Spleen (tissue), 11 donors: ENCODE measurements around the gene CAMKV. TPM values are rescaled to one million over a fixed set of nuclear protein-coding genes. Genes with fewer than 3 reads are reported as not detected.

Source experiments
- DNase-seq: peaks from one replicate; pipeline ENCODE4 v3.0.0-alpha.2; 2020
- H3K27ac ChIP-seq, 8 donors: fragments of 200-600 bp; sonication (generic) in 7 of 8; 1 replicate in 4 of 8; 2 replicates in 4 of 8; pipeline versions ENCODE4 v1.5.0 to v1.8.0; 2016 to 2021; ENCODE audit warnings: inconsistent platforms in 4 of 8, mild to moderate bottlenecking in 4 of 8, moderate library complexity in 1 of 8
- H3K27me3 ChIP-seq, 7 donors: fragments of 200-600 bp; sonication (generic) in 6 of 7; replicated peaks in 1 of 7; 1 replicate in 4 of 7; 2 replicates in 3 of 7; pipeline versions ENCODE4 v1.5.0 to v1.8.0; 2016 to 2021; ENCODE audit warnings: inconsistent platforms in 3 of 7, mild to moderate bottlenecking in 1 of 7
- H3K36me3 ChIP-seq, 6 donors: fragments of 200-600 bp; sonication (generic) in 5 of 6; 1 replicate in 4 of 6; 2 replicates in 2 of 6; pipeline versions ENCODE4 v1.5.0 to v1.8.0; 2016 to 2021; ENCODE audit warnings: inconsistent platforms in 2 of 6
- H3K4me1 ChIP-seq, 6 donors: fragments of 200-600 bp; sonication (generic) in 5 of 6; 1 replicate in 3 of 6; 2 replicates in 3 of 6; pipeline versions ENCODE4 v1.5.0 to v1.8.0; 2016 to 2021; ENCODE audit warnings: inconsistent platforms in 3 of 6
- H3K4me3 ChIP-seq, 8 donors: fragments of 200-600 bp; sonication (generic) in 7 of 8; 1 replicate in 4 of 8; 2 replicates in 4 of 8; pipeline versions ENCODE4 v1.5.0 to v1.8.0; 2016 to 2021; ENCODE audit warnings: inconsistent platforms in 4 of 8, mild to moderate bottlenecking in 4 of 8, moderate library complexity in 2 of 8
- H3K9me3 ChIP-seq, 8 donors: fragments of 200-600 bp; sonication (generic) in 7 of 8; 1 replicate in 4 of 8; 2 replicates in 4 of 8; pipeline versions ENCODE4 v1.5.0 to v1.8.0; 2016 to 2021; ENCODE audit warnings: inconsistent platforms in 4 of 8
- POLR2A ChIP-seq, 3 donors: fragments of 450-650 bp; IDR thresholded peaks; one replicate each; pipeline ENCODE4 v1.5.1; 2017; ENCODE audit warnings: antibody characterized with exemption in 3 of 3, mild to moderate bottlenecking in 1 of 3
- POLR2AphosphoS5 ChIP-seq, 3 donors: sonication (generic); formaldehyde crosslinking; IDR thresholded peaks; one replicate each; pipeline ENCODE4 v1.5.1; 2017; ENCODE audit warnings: antibody characterized with exemption in 3 of 3
- WGBS, 5 donors: extraction: QIAGEN DNeasy Blood & Tissue Kit in 3 of 5; methylation state at CpG; one replicate each; pipeline versions ENCODE4 v1.1.5 to v1.1.7; 2013 to 2018; 5-methylcytosine and 5-hydroxymethylcytosine counted together
- intact Hi-C: fragments of 100-400 bp; cut with DNase I; formaldehyde crosslinking; loops from one replicate; pipeline ENCODE4 v1.15.0; 2023; ENCODE audit warnings: low total_unique reads
- polyA plus RNA-seq, 3 donors: library from polyadenylated mRNA; stranded (reverse); fragments of 200-250 nt; gene quantifications; one replicate each; pipeline ENCODE4 v1.2.1, GENCODE V29; 2013
- total RNA-seq, 7 donors: library from RNA; depleted of rRNA in 3 of 7; stranded (reverse); fragments of >200 nt in 3 of 7; fragmentation: NEBNext Ultra II Directional in 4 of 7; extraction: Animal tissue kit (Norgen Biotek cat#: 25700) in 4 of 7; gene quantifications; one replicate each; pipeline versions ENCODE4 v1.1.0 to v1.2.1, GENCODE V29; 2016 to 2021
- TF ChIP-seq, protein P1 (sequence below), 11 experiments: fragments of 200-600 bp in 7 of 11; fragments of 450-650 bp in 4 of 11; sonication (generic) in 4 of 11; IDR thresholded peaks in 8 of 11; conservative IDR thresholded peaks in 3 of 11; 1 replicate in 7 of 11; 2 replicates in 4 of 11; pipeline versions ENCODE4 v1.4.0 to v1.8.0; 2016 to 2021; ENCODE audit warnings: antibody characterized with exemption in 11 of 11, inconsistent platforms in 4 of 11, mild to moderate bottlenecking in 1 of 11
- donor health status: healthy with polysubstance abuse.
- donor health status: DM: no; HTN: no; CAD: no; lungs with moderate emphysema.
- donor health status: DM: no; HTN: no; CAD: no.
- donor health status: Bipolar disorder and iron deficiency.
- donor health status: healthy.
- donor health status: DM: no; HTN: no; CAD: no.
- donor health status: DM: yes; HTN: yes; CAD: no.

Gene CAMKV
- total and polyA plus RNA-seq, 10 donors: not detected

DNA sequence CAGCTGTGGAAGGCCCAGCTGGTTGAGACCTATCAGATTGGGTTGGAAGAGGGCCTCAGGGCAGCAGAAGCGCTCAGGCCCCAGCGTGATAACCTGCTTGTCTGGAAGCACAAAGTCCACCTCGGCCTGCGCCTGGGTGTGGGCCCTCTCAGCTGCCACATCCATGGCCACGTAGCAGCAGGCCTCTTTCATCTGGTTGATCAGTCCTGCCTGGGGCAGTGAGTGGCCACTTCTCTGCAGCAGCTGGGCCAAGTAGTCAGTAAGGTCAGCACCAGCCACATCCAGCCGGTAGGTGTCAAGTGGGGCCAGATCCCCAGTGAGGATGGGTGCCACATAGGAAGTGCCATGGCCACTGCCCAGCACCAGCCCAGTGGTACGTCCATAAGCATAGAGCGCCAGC lies 3.9 kb upstream of the CAMKV start:
- no peak overlapping the region for H3K27ac ChIP-seq
- 89 to 92% (median 90%) methylated on average over 7 to 8 of the region's 8 CpGs; no CpG with 5 or more reads in 1 of the 5 donors for WGBS, 5 donors
- DNase-seq: no peak

DNA sequence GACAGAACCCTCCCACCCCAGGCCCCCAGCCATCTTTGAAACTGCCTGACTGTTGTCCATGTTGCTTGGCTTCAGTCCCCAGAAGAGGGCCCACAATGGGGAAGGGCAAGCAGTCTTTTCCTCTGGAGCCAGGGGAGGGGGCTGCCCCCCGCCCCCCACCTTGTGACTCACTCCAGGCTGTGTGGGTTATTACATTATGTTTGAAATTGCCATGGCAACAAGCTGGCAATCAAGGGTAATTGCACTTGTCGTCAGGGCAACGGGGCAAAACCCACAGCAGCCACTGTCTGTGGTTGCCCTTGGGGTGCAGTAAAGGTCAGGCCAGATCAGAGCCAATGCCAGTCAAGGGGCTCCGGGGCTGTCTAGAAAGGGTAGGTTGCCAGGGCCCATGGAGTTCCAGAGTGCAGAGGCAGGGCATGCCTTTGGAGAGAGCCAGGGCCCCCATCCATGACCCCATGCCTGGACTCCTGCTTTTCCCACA lies 3.1 kb upstream of the CAMKV start:
- no peak for DNase-seq
- 48 to 66% (median 59%) methylated on average over 2 to 4 of the region's 4 CpGs for WGBS, 5 donors
- peaks cover 13 to 40% (median 25%) of the 10 kb centered on the region in 7 donors for H3K27me3 ChIP-seq
- H3K27ac ChIP-seq: no peak overlapping the region
- H3K36me3 ChIP-seq: no peaks in the 10 kb centered on the region
- TF ChIP-seq POLR2AphosphoS5 (IDR thresholded peaks at IDR 0.05) (no peak), POLR2A (IDR thresholded peaks at IDR 0.05) (no peak)
- TF ChIP-seq, protein P1, sequence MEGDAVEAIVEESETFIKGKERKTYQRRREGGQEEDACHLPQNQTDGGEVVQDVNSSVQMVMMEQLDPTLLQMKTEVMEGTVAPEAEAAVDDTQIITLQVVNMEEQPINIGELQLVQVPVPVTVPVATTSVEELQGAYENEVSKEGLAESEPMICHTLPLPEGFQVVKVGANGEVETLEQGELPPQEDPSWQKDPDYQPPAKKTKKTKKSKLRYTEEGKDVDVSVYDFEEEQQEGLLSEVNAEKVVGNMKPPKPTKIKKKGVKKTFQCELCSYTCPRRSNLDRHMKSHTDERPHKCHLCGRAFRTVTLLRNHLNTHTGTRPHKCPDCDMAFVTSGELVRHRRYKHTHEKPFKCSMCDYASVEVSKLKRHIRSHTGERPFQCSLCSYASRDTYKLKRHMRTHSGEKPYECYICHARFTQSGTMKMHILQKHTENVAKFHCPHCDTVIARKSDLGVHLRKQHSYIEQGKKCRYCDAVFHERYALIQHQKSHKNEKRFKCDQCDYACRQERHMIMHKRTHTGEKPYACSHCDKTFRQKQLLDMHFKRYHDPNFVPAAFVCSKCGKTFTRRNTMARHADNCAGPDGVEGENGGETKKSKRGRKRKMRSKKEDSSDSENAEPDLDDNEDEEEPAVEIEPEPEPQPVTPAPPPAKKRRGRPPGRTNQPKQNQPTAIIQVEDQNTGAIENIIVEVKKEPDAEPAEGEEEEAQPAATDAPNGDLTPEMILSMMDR (IDR thresholded peaks at IDR 0.05 in 8 of 11, conservative IDR thresholded peaks at IDR 0.05 in 3 of 11): no peak
- intact Hi-C loops: no loop called here
- peaks cover 0 to 16% (median 14%) of the 10 kb centered on the region in 6 donors for H3K4me1 ChIP-seq
- H3K9me3 ChIP-seq: no peaks in the 10 kb centered on the region
- H3K4me3 ChIP-seq: no peak overlapping the region

More for the DNA sequence above, 3.9 kb upstream of the CAMKV start:
- Histone ChIP-seq H3K4me3 (no peak overlapping the region), H3K36me3 (no peaks in the 10 kb centered on the region), H3K27me3 (peaks cover 11 to 33% (median 18%) of the 10 kb centered on the region in 7 donors), H3K9me3 (no peaks in the 10 kb centered on the region), H3K4me1 (peaks cover 0 to 16% (median 14%) of the 10 kb centered on the region in 6 donors)
- intact Hi-C loops: no loop called here
- TF ChIP-seq POLR2AphosphoS5 (IDR thresholded peaks at IDR 0.05) (no peak), POLR2A (IDR thresholded peaks at IDR 0.05) (no peak)
- TF ChIP-seq, protein P1 (IDR thresholded peaks at IDR 0.05 in 8 of 11, conservative IDR thresholded peaks at IDR 0.05 in 3 of 11): no peak

DNA sequence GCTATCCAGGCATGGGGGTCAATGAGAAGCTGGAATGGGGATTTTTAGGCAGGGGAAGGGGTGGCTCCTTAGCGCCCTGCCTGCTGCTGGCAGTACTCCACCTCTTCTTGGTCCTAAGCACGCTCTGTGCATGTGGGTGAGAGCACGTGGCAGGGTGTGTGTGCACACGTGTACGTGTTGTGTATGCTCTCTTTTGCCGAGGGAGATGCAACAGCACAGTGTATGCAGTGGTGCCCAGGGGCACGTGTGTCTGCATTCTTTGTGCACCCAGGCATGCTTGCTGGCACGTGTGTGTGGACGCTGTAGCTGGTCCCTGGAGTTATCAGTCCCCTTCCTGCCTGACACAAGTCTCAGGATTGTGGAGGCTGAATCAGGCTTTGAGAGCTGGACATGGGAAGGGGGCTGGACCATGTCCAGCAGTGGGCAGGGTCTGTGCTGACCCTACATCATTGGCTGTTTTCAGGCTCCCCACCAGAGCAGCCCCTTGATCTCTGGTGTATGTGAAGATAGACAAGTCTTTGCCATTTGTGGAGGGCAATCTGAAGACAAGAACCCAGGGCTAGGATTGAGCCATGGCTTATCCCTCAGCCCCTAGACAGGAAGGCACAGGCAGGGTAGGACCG lies 1.9 kb upstream of the CAMKV start:
- H3K36me3 ChIP-seq: no peaks in the 10 kb centered on the region
- H3K27me3 ChIP-seq: peaks cover 13 to 52% (median 26%) of the 10 kb centered on the region in 7 donors
- no peaks in the 10 kb centered on the region for H3K9me3 ChIP-seq
- H3K4me1 ChIP-seq: peaks cover 0 to 16% (median 14%) of the 10 kb centered on the region in 6 donors
- intact Hi-C loops: no loop called here
- no peak overlapping the region for H3K4me3 ChIP-seq
- H3K27ac ChIP-seq: no peak overlapping the region
- WGBS, 5 donors: 62 to 85% (median 82%) methylated on average over 10 of the region's 10 CpGs
- no peak for TF ChIP-seq POLR2A (IDR thresholded peaks at IDR 0.05)
- TF ChIP-seq, protein P1 (IDR thresholded peaks at IDR 0.05 in 8 of 11, conservative IDR thresholded peaks at IDR 0.05 in 3 of 11): no peak
- DNase-seq: no peak

DNA sequence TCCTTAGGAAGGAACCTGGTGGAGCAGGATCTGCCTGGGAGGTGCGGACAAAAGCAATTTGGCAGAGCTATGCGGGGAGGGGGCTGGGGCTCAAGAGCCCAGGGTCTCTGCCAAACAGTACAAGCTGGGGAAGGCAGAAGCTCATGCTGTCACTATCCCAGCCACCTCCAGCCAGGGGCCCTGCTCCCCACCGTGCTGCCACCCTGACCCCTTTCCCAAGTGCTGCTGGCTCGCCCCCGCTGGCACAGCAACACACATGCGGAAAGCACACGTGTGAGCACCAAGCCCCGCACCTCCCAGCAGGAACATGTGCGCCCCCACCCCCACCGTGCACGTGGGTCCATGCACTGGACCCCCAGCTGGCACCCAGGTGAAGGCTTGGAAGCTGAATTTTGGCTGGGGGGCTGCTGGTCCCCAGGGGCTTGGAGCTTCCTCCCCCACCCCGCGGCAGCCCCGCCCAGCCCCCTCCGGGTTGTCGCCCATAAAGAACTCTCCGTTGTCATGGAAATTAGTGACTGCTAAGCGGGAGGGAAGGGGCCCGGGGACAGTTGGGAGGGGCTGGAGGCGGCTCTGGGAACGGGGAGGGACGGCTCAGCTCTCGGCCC lies 742 bp downstream of the CAMKV start:
- Histone ChIP-seq H3K27me3 (peaks cover 13 to 79% (median 26%) of the 10 kb centered on the region in 7 donors), H3K27ac (no peak overlapping the region), H3K4me3 (peak overlapping the region in 5 of 8 donors; percentile 35 to 66 (median 40)), H3K4me1 (peaks cover 0 to 16% (median 14%) of the 10 kb centered on the region in 6 donors), H3K36me3 (no peaks in the 10 kb centered on the region), H3K9me3 (no peaks in the 10 kb centered on the region)
- 3 to 15% (median 5%) methylated on average over 6 to 23 of the region's 23 CpGs for WGBS, 5 donors
- intact Hi-C loops: no loop called here
- DNase-seq: no peak
- no peak for TF ChIP-seq POLR2A (IDR thresholded peaks at IDR 0.05)
- TF ChIP-seq, protein P1 (IDR thresholded peaks at IDR 0.05 in 8 of 11, conservative IDR thresholded peaks at IDR 0.05 in 3 of 11): no peak
- no peak for TF ChIP-seq POLR2AphosphoS5 (IDR thresholded peaks at IDR 0.05)
